ENCODE data around the gene ZNF473.

Gene ZNF473

DNA sequence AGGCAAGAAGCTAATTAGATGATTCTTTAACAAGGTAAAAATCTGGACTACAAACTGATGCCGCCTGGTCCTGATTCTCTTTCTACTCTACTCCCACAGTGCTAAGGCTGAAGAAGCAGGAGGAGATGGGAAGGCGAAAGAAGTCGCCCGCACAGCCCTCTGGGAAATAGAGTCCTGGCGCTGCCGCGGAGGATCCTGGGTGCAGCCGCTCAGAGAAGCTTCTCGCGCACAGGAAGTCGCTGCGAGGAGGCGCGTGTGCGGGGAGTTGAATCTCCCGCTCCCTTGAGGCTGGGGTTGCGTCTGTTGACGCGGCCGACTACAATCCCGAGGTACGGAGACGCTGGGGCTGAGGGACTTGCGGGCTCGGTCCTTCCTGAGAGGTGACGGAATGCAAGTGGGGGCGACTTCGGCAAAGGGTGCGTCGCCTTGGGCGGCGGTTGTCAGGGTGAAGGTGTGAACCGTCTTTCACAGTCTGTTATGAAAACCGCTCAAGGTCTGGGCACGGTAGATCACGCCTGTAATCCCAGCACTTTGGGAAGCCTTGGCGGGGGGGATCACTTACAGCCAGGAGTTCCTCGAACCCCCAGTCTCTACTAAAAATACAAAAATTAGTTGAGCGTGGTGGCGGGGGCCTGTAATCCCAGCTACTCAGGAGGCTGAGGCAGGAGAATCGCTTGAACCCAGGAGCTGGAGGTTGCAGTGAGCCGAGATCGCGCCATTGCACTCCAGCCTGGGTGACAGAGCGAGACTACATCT lies at the start of gene ZNF473:
Gene ZNF473, plus strand, starts transcription at position 212 of the 756 bp plus-strand sequence. CDS start 5,078 bp downstream, outside the sequence.
- DNase-seq = peak; percentile 92

DNA sequence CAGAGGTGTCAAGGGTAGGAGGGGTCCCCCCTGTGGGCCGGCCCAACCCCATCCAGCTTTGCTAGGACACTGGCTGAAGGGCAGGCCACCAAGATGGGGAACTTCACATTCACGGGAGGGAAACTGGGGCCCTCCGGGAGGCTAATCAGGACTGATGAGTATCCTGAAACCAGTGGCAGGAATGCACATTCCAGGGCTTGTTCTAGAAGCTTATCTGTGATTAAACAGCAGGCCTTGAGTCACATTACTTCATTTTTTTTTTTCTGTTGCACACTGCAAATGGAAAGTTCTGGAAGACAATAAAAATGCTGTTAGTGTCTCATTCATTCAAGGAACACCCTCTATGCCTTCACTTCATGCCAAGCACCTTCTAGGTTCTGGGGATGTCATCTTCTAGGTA lies 49.3 kb upstream of the ZNF473 start:
- DNase-seq = no peak

GRCh38 chr19:49977076-49977475 lies 48.7 kb upstream of the ZNF473 start:
- DNase-seq = no peak

- DNase-seq = no peak
Measured at GRCh38 chr19:49977881-49978280, 47.9 kb upstream of the ZNF473 start.

DNA sequence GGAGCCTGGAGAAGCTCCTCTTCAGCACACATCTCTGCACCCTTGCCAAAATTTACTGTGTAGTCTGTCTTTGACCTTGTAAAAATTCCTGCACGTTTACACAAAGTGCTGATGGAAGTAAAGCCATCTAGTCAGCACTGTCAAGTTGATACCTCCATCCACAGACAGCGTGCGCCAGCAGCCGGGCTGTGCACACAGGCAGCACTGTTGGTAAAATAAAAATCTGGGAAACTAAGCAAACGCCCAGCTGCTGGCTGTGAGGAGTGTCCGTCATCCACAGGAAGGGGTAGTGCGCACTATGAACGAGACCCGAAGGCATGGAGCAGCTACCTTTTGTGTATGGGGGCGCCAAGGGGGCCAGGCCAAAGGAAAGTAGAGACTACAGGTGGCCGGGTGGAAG lies 47.5 kb upstream of the ZNF473 start:
- DNase-seq = no peak

DNA sequence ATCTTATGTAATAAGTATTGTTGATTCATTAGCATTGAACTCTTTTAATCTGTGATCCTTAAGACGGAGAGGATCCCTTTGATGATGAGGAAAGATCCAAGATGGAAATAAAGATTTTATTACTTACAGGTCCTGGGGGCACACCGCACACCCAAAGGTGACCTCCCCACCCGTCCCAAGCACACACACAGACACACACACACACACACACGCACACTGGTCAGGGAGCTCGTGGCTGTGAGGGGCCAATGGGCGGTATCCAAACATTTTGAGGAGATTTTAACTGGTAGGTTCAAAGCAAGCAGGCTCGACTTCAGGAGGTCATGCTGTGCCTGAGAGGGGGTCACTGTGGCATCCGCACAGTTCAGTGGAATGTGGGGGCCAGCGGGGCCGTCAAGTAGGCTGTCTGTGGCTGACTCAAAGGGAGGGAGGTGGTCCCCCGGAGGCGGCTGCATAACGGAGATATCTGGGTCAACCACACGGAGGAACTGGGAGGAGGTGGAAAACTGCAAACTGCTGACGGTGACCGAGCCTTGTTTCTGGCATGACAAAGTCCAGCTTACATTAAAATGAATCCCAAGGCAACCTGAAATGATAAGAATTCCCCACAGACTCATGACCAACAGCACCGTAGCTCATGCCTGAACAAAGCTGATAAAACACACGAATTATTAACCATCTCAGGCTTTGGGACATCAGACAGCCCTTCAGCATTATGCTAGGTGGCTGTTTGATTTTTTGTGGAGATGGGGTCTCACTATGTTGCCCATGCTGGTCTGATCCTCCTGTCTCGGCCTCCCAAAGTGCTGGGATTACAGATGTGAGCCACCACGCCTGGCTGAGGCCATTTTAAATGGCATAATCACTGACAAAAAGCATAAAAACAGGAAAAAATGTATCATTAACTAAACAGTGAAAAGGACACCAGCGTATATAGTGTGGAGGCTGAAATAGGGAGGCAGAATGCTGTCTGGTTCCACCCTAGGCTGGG lies 43.9 kb upstream of the ZNF473 start:
- no peak for DNase-seq

DNA sequence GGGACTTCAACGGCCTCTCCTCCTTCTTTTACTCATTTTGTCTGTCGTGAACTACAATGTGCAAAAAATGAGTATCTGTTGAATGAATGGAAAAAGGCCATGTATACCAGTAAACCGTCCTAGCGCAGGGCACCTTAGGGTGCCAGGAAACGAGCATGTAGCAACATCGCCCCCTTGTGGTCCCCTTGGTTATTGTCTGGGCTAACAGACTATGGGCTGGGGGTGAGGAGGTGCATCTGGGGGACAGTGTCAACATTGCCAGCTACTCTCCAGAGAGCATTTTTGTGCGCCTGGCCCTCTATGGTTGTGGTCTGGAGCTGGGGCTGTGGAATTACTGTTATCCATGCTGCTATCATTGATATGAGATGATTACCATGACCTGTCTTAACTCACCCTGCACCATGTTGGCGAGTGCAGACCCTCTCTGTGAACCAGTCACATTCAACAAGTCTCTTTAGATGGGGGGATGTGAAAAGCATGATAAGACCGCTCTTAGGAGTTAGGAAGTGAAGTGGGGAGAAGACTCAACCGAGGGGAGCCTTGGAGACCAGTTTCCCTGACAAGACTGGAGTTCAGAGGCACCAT lies 42.1 kb upstream of the ZNF473 start:
- DNase-seq = peak; percentile 36

GRCh38 chr19:49984491-49984890 lies 41.3 kb upstream of the ZNF473 start:
- DNase-seq = no peak

- no peak for DNase-seq
Measured at GRCh38 chr19:49985871-49986270, 39.9 kb upstream of the ZNF473 start.

DNA sequence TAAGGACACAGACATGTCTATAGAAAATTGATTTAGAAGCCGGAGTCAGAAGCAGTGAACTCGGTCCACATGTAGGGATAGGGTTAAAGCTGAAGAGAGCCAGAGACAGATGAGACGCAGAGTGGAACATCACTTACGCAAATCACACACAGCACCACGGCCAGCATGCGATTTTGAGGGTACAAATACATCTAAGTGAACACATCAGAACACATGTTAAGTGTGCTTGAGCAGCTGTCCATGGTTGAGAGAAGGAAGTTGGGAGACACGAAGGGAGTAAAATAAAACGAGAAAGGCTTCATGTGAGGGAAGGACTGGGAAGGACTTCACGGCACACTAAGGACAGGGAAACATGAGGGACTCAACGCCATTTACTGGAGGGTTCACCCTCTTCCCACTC lies 39.5 kb upstream of the ZNF473 start:
- no peak for DNase-seq

- DNase-seq = no peak
Measured at GRCh38 chr19:49987159-49987698, 38.6 kb upstream of the ZNF473 start.

GRCh38 chr19:49988007-49988406 lies 37.8 kb upstream of the ZNF473 start:
- no peak for DNase-seq

GRCh38 chr19:49988433-49988832 lies 37.4 kb upstream of the ZNF473 start:
- no peak for DNase-seq

DNA sequence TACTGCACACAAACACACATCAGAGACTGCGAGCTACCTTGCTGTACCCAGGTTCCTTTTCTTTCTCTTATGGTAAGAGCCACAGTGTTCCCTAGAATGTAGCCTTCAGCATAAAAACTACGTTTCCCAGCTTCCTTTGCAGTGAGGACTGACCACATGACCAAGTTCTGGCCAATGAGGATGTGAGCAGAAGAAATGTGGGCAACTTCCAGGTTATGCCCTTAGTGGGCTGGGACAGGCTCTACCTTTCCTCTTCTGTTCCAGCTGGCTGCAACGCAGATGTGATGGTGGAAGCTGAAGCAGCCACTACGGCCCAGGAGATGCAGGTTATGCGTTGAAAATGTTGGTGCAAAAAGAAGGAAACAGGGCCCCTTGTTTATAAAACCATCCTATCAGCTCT lies 28.1 kb upstream of the ZNF473 start:
- DNase-seq = no peak

- DNase-seq = no peak
Measured at GRCh38 chr19:49999371-50000010, 26.3 kb upstream of the ZNF473 start.

DNA sequence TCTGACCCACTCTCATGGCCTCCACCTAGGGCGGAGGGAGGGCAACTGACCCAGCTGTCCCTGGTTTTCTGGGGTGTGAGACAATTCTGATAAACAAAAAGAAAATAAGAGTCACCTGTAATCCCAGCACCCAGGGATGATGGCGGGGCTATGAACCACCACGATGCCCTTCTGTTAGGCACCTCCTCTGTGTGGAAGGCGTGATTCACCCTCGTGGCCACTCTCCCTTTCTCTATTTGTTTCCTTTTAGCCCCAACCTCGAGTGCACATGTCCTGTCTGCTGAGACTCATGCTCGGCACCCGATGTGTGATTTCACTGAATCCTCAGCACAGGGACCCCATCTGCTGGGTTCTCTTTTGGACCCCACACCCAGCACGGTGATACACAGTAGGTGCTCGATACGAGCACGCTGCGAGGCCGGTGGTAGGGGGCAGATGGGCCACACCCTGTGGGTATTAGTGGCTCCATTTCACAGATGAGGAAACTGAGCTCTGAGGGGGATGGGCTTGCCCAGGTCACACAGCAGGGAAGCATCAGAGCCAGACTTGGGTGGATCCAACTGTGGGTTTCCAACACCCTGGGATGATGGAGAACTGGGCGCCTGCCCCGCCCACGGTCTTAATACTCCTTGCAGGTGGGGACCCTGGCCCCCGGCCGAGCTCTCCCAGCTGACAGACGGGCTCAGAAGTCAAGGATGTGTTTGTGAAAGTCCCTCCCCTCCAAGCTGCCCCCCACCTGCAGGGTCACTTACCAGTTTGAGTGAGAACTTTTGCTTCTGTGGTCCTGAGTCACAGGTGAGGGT lies 25.6 kb upstream of the ZNF473 start:
- DNase-seq = no peak

DNA sequence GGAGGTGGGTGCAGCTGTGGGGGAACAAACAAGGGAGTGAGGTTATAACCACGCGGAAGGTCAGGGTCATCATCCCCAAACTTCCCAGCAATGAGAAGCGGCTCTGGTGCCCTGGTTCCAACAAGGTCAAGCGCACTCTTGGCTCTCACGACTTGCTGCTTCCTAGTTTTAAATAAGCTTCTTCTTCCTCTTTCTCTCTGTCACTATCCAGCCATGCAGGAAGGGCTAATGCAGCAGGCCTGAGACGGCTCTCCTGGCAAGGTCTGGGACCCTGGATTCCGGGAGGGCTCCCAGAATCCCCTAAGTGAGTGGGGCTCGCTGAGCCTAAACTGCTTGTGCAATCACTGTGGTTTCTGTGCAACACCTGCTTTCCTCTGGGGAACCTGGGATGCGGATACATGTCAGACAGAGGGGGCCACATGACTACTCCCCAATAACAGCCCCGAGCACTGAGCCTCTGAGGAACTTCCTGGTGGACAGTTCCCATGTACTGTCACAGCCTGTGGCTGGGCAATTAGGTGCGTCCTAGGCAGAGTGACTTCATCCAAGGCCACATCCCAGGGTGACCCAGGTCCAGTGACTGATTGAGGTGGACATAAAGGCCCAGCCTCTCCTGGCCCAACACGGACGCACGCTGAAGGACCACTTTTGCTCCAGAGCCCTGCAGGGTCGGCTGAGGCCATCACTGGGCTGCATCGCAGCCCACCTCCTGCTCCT lies 24.8 kb upstream of the ZNF473 start:
- no peak for DNase-seq

DNA sequence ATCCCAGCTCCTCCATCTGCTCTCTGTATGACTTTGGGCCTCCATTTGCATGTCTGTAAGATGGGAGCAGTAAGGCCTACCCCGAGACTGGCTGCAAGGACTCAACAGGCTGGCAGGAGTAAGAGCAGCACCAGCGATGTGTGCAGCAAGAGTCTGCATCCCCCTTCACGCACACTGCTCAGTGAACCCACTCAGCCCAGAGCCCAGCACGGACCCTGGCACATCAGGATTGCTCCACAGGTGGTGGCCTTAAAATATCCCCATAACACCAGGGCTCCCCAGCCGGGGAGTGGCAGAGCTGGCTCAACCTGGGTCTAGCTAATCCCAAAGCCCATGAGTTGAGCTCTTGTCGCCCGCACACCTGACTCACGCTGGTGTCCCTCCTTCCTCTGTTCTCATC lies 24.0 kb upstream of the ZNF473 start:
- no peak for DNase-seq

DNA sequence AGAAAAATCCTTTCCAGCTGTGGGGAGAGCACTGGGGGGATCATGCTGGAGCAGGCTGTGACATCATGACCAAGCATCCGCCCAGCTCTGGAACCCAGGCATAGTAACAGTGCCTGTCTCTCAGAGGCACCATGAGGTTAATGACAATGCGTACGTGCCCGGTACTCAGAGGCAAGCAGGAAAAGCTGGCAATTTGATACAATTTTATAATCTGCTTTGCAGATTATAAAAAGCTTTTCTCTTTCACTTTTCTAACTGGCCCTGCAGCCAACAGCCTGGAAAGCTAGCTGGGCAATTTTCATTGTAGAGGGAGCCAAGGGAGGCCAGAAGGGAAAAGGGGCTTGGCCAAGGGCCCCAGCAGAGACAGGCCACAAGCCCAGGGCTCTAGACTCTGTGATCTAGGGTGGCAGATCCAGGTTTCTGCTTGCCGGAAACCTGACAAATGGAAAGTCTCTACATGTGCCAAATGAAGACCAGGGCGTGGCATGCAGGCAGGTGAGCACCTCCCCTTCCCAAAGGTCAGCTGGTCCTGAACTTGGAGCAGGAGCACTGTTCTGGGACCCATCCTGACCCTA lies 23.3 kb upstream of the ZNF473 start:
- no peak for DNase-seq

DNA sequence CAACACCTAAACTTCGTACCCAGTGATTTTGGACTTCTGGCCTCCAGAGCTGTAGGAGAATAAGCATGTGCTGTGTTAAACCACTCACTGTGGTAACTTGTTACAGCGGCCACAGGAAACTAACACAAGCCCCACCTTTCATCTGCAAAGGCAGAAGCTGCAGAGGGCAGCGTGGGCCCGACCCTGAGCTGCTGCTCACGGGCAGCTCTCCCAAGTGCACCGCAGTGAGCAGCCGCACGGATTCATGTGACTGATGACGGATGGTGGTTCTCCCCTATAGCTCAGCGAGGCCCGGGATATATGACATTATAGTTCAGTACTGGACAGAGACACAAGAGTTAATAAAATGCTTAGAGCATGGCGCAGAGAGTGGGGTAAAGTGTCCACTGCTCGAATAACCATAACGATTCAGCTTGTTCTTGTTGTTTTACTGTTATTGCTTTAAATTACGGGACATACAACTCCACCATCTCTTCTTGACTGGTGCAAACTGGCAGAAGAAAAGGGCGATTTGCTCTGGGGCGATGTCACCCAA lies 22.5 kb upstream of the ZNF473 start:
- no peak for DNase-seq

All from NCI-H345 (cell line).